ENCODE data around the gene KANK3. TPM values are rescaled to one million over a fixed set of nuclear protein-coding genes. Genes with fewer than 3 reads are reported as not detected.

KANK3 gene
- total RNA-seq, 1 experiment from 2014 or later, result 1.2 TPM

DNA sequence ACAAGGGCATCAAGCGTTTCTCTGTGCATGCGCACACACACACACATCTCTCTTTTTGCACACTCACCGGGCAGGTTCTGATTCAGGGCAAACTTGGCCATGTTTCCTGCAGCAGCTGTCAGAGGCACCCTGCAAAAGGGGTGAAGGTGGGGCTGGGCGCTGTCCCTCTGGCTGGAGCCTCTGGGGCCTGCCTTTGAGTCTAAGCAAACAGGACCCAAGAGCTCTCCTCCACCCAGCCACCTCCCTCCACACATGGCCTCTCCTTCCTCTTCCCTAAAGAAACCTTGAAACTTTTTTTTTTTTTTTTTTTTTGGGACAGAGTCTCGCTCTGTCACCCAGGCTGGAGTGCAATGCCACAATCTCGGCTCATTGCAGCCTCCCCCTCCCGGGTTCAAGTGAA lies 5.3 kb downstream of the KANK3 start:
- no peak for DNase-seq (ENCODE audit: low read depth, low spot score)
- CTCF ChIA-PET, result no interaction called here
- H3K9me3 ChIP-seq (ENCODE audit: control insufficient read depth, insufficient read depth, low read depth, low read length), result no peaks in the 10 kb centered on the region
- in situ Hi-C loops (cut with HindIII; ENCODE audit: low pct_unique_long_range_greater_than_20kb, low sequenced_read_pairs), result no loop called here
- no peaks in the 10 kb centered on the region; the same call in 1 of the 2 replicates for H3K27me3 ChIP-seq (ENCODE audit: control insufficient read depth, insufficient read depth, low read length)
- no peak overlapping the region for H3K27ac ChIP-seq (ENCODE audit: low read length)
- intact Hi-C loops (cut with micrococcal nuclease; ENCODE audit: unreplicated experiment), result no loop called here
- no peaks in the 10 kb centered on the region for H3K36me3 ChIP-seq (ENCODE audit: control insufficient read depth, insufficient read depth, low read length)
- TF ChIP-seq POLR2AphosphoS5 (IDR thresholded peaks at IDR 0.05; ENCODE audit: low read depth, low read length) (no peak), SIN3A (IDR thresholded peaks at IDR 0.05; ENCODE audit: borderline replicate concordance, insufficient read depth, low read depth, low read length) (no peak), TCF7L2 (IDR thresholded peaks at IDR 0.05; ENCODE audit: low read depth, low read length) (no peak)
- TF ChIP-seq, protein P1, sequence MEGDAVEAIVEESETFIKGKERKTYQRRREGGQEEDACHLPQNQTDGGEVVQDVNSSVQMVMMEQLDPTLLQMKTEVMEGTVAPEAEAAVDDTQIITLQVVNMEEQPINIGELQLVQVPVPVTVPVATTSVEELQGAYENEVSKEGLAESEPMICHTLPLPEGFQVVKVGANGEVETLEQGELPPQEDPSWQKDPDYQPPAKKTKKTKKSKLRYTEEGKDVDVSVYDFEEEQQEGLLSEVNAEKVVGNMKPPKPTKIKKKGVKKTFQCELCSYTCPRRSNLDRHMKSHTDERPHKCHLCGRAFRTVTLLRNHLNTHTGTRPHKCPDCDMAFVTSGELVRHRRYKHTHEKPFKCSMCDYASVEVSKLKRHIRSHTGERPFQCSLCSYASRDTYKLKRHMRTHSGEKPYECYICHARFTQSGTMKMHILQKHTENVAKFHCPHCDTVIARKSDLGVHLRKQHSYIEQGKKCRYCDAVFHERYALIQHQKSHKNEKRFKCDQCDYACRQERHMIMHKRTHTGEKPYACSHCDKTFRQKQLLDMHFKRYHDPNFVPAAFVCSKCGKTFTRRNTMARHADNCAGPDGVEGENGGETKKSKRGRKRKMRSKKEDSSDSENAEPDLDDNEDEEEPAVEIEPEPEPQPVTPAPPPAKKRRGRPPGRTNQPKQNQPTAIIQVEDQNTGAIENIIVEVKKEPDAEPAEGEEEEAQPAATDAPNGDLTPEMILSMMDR (IDR thresholded peaks at IDR 0.05), result no peak
- TF ChIP-seq, protein P2, sequence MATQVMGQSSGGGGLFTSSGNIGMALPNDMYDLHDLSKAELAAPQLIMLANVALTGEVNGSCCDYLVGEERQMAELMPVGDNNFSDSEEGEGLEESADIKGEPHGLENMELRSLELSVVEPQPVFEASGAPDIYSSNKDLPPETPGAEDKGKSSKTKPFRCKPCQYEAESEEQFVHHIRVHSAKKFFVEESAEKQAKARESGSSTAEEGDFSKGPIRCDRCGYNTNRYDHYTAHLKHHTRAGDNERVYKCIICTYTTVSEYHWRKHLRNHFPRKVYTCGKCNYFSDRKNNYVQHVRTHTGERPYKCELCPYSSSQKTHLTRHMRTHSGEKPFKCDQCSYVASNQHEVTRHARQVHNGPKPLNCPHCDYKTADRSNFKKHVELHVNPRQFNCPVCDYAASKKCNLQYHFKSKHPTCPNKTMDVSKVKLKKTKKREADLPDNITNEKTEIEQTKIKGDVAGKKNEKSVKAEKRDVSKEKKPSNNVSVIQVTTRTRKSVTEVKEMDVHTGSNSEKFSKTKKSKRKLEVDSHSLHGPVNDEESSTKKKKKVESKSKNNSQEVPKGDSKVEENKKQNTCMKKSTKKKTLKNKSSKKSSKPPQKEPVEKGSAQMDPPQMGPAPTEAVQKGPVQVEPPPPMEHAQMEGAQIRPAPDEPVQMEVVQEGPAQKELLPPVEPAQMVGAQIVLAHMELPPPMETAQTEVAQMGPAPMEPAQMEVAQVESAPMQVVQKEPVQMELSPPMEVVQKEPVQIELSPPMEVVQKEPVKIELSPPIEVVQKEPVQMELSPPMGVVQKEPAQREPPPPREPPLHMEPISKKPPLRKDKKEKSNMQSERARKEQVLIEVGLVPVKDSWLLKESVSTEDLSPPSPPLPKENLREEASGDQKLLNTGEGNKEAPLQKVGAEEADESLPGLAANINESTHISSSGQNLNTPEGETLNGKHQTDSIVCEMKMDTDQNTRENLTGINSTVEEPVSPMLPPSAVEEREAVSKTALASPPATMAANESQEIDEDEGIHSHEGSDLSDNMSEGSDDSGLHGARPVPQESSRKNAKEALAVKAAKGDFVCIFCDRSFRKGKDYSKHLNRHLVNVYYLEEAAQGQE (IDR thresholded peaks at IDR 0.05; ENCODE audit: insufficient read depth in 1 of 2, low read depth in 2 of 2, low read length in 1 of 2), result no peak
- H3K4me1 ChIP-seq (ENCODE audit: control insufficient read depth, insufficient read depth, low read length), result no peaks in the 10 kb centered on the region
- no peak for ATAC-seq
- POLR2A ChIA-PET, result no interaction called here
- H3K4me3 ChIP-seq (ENCODE audit: low read depth in 2 of 2, low read length in 2 of 2), result no peak overlapping the region
- BruUV-seq (replicated peaks), result no TSS peak

DNA sequence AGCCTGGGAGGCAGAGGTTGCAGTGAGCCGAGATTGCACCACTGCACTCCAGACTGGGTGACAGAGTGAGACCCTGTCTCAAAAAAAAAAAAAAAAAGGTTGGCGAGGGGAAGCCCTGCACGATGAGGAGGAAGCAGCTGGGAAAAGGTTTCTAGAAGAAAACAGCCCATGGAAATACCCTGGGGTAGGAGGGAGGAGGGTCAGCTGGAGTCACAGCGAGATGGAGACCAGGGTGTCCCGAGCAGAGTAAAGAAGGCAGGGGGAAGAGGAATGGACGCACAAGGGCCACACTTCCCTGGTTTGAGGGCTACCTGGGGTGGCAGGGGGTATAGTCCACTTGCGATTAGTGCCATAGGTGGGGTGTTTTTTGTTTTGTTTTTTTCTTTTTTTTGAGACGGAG lies 6.4 kb downstream of the KANK3 start:
- ATAC-seq (no peak), DNase-seq (ENCODE audit: low read depth, low spot score) (no peak)
- intact Hi-C loops (cut with micrococcal nuclease; ENCODE audit: unreplicated experiment) (no loop called here), in situ Hi-C loops (cut with HindIII; ENCODE audit: low pct_unique_long_range_greater_than_20kb, low sequenced_read_pairs) (no loop called here)
- H3K36me3 ChIP-seq (ENCODE audit: control insufficient read depth, insufficient read depth, low read length), result no peaks in the 10 kb centered on the region
- TF ChIP-seq TCF7L2 (IDR thresholded peaks at IDR 0.05; ENCODE audit: low read depth, low read length) (no peak), SIN3A (IDR thresholded peaks at IDR 0.05; ENCODE audit: borderline replicate concordance, insufficient read depth, low read depth, low read length) (no peak), POLR2AphosphoS5 (IDR thresholded peaks at IDR 0.05; ENCODE audit: low read depth, low read length) (no peak)
- TF ChIP-seq, protein P2 (IDR thresholded peaks at IDR 0.05; ENCODE audit: insufficient read depth in 1 of 2, low read depth in 2 of 2, low read length in 1 of 2), result no peak
- TF ChIP-seq, protein P1 (IDR thresholded peaks at IDR 0.05), result no peak
- H3K4me3 ChIP-seq (ENCODE audit: low read depth in 2 of 2, low read length in 2 of 2), result no peak overlapping the region
- no peaks in the 10 kb centered on the region for H3K4me1 ChIP-seq (ENCODE audit: control insufficient read depth, insufficient read depth, low read length)
- no peaks in the 10 kb centered on the region for H3K9me3 ChIP-seq (ENCODE audit: control insufficient read depth, insufficient read depth, low read depth, low read length)
- no TSS peak for BruUV-seq (replicated peaks)
- CTCF ChIA-PET, result no interaction called here
- H3K27me3 ChIP-seq (ENCODE audit: control insufficient read depth, insufficient read depth, low read length), result no peaks in the 10 kb centered on the region; the same call in 1 of the 2 replicates
- no peak overlapping the region for H3K27ac ChIP-seq (ENCODE audit: low read length)
- POLR2A ChIA-PET, result no interaction called here
